Gastrocnemius medialis (tissue), 4 donors: ENCODE results near the gene EGFL7. TPM values are rescaled to one million over a fixed set of nuclear protein-coding genes. Genes with fewer than 3 reads are reported as not detected.

Source experiments
- ATAC-seq, 2 donors: fragments of 150-250 bp; one replicate each; pipeline ENCODE4 v1.9.1; 2016
- DNase-seq, 2 donors: peaks; one replicate each; pipeline ENCODE4 v3.0.0-alpha.2; 2019
- H3K27ac ChIP-seq, 4 donors: fragments of 200-600 bp; sonication (generic); 1 replicate in 1 of 4; 2 replicates in 3 of 4; pipeline ENCODE4 v1.5.1; 2016 to 2018; ENCODE audit warnings: mild to moderate bottlenecking in 2 of 4, moderate library complexity in 1 of 4
- H3K27me3 ChIP-seq, 3 donors: fragments of 200-600 bp; sonication (generic) in 2 of 3; 1 replicate in 1 of 3; 2 replicates in 2 of 3; pipeline versions ENCODE4 v1.5.1 to v1.6.0; 2016 to 2019; ENCODE audit warnings: mild to moderate bottlenecking in 1 of 3, moderate library complexity in 1 of 3
- H3K36me3 ChIP-seq, 2 donors: fragments of 200-600 bp; sonication (generic) in 1 of 2; one replicate each; pipeline ENCODE4 v1.5.1; 2017 to 2018
- H3K4me1 ChIP-seq, 2 donors: fragments of 200-600 bp; sonication (generic) in 1 of 2; one replicate each; pipeline ENCODE4 v1.5.1; 2016 to 2017; ENCODE audit warnings: mild to moderate bottlenecking in 2 of 2
- H3K4me3 ChIP-seq, 4 donors: fragments of 200-600 bp; sonication (generic) in 3 of 4; 1 replicate in 1 of 4; 2 replicates in 3 of 4; pipeline ENCODE4 v1.5.1; 2016 to 2019; ENCODE audit warnings: mild to moderate bottlenecking in 2 of 4
- H3K9me3 ChIP-seq, 3 donors: fragments of 200-600 bp; sonication (generic) in 2 of 3; 1 replicate in 1 of 3; 2 replicates in 2 of 3; pipeline ENCODE4 v1.5.1; 2016 to 2019
- POLR2A ChIP-seq, 2 donors: fragments of 450-650 bp; IDR thresholded peaks; one replicate each; pipeline ENCODE4 v1.6.1; 2017; ENCODE audit warnings: antibody characterized with exemption in 2 of 2, mild to moderate bottlenecking in 2 of 2, moderate library complexity in 2 of 2
- in situ Hi-C, 4 donors: fragments of 200-750 bp; cut with MboI; loops; one replicate each; pipeline versions ENCODE4 v1.15.0 to v1.8.0; 2017; ENCODE audit warnings: low sequenced_read_pairs in 4 of 4
- intact Hi-C: fragments of 100-400 bp; cut with DNase I; formaldehyde crosslinking; loops from one replicate; pipeline ENCODE4 v1.15.1; 2023; ENCODE audit warnings: low total_unique reads
- total RNA-seq, 4 donors: library from RNA; depleted of rRNA; stranded (reverse); fragments of >200 nt; gene quantifications; one replicate each; pipeline versions ENCODE4 v1.1.0 to v1.2.3, GENCODE V29; 2016
- TF ChIP-seq, protein P1 (sequence below), 5 experiments: fragments of 450-650 bp in 3 of 5; fragments of 200-600 bp in 2 of 5; sonication (generic) in 2 of 5; IDR thresholded peaks in 4 of 5; conservative IDR thresholded peaks in 1 of 5; 1 replicate in 4 of 5; 2 replicates in 1 of 5; pipeline ENCODE4 v1.5.1; 2016 to 2019; ENCODE audit warnings: antibody characterized with exemption in 5 of 5, mild to moderate bottlenecking in 3 of 5, moderate library complexity in 3 of 5

Gene EGFL7
- 10 to 100 TPM; 37.4 to 74.7 (median 49.0) TPM for total RNA-seq

GRCh38 chr9:136662656-136663581 is at the start of gene EGFL7:
Gene EGFL7, plus strand, starts transcription at chr9:136662916. Its CDS starts 5,367 bp downstream, at chr9:136668283.
- H3K4me1 ChIP-seq, result peaks cover 0 to 10% of the 10 kb centered on the region in 2 donors
- no peaks in the 10 kb centered on the region for H3K36me3 ChIP-seq
- peak; percentile 37 to 40 for ATAC-seq
- H3K4me3 ChIP-seq, result peak within 1 kb of the TSS; percentile 53 to 62 (median 56)
- TF ChIP-seq, protein P1, sequence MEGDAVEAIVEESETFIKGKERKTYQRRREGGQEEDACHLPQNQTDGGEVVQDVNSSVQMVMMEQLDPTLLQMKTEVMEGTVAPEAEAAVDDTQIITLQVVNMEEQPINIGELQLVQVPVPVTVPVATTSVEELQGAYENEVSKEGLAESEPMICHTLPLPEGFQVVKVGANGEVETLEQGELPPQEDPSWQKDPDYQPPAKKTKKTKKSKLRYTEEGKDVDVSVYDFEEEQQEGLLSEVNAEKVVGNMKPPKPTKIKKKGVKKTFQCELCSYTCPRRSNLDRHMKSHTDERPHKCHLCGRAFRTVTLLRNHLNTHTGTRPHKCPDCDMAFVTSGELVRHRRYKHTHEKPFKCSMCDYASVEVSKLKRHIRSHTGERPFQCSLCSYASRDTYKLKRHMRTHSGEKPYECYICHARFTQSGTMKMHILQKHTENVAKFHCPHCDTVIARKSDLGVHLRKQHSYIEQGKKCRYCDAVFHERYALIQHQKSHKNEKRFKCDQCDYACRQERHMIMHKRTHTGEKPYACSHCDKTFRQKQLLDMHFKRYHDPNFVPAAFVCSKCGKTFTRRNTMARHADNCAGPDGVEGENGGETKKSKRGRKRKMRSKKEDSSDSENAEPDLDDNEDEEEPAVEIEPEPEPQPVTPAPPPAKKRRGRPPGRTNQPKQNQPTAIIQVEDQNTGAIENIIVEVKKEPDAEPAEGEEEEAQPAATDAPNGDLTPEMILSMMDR (IDR thresholded peaks at IDR 0.05 in 4 of 5, conservative IDR thresholded peaks at IDR 0.05 in 1 of 5), result no peak
- peak; percentile 34 to 64 for TF ChIP-seq POLR2A (IDR thresholded peaks at IDR 0.05)
- peak within 1 kb of the TSS; percentile 49 to 82 (median 80) for H3K27ac ChIP-seq
- H3K9me3 ChIP-seq, result no peaks in the 10 kb centered on the region
- in situ Hi-C loops, result no loop called here
- intact Hi-C loops, result no loop called here
- no peak for DNase-seq
- peaks cover 6 to 38% (median 19%) of the 10 kb centered on the region in 3 donors for H3K27me3 ChIP-seq

GRCh38 chr9:136613824-136614371 is 48.8 kb upstream of the EGFL7 start:
- DNase-seq, result no peak
- no peak for ATAC-seq
- no peak overlapping the region for H3K4me3 ChIP-seq
- peaks cover 0 to 6% (median 0%) of the 10 kb centered on the region in 3 donors for H3K27me3 ChIP-seq
- H3K9me3 ChIP-seq, result no peaks in the 10 kb centered on the region
- no peaks in the 10 kb centered on the region for H3K36me3 ChIP-seq
- H3K4me1 ChIP-seq, result no peaks in the 10 kb centered on the region
- TF ChIP-seq, protein P1 (IDR thresholded peaks at IDR 0.05 in 4 of 5, conservative IDR thresholded peaks at IDR 0.05 in 1 of 5), result no peak
- no peak for TF ChIP-seq POLR2A (IDR thresholded peaks at IDR 0.05)
- peak overlapping the region in 3 of 4 donors; percentile 34 to 63 (median 56) for H3K27ac ChIP-seq
- in situ Hi-C loops (no loop called here), intact Hi-C loops (no loop called here)

DNA sequence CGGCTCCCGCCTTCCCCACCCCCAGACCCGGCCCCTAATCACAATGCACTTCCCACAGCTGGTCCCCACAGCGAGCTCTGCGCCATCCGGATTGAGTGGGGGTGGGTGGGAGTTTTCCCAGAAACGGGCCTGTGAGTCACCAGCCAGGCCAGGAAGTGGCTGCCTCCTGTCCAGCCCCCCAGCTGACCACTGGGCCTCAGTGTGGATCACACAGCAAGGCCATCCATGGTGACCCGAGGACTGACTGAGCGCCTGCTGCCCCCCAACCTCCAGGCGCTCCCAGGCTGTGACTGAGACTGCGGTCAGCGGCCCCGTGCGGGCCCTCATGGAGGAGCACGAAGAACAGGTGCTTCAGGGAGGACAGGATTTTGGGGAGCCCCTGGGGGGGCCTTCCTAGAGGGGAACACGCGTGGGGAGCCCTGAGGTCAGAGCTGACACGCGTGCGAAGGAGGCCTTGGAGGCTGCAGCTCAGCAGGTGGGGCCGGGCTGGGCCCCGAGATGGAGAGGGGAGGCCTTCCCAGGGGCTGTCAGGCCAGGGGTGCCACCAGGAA is 48.3 kb upstream of the EGFL7 start:
- no peak for DNase-seq
- intact Hi-C loops, result no loop called here
- H3K36me3 ChIP-seq, result no peaks in the 10 kb centered on the region
- in situ Hi-C loops, result no loop called here
- peak; percentile 46 to 53 for ATAC-seq
- no peaks in the 10 kb centered on the region for H3K4me1 ChIP-seq
- peak overlapping the region in 3 of 4 donors; percentile 56 to 60 (median 57) for H3K27ac ChIP-seq
- peaks cover 0 to 6% (median 0%) of the 10 kb centered on the region in 3 donors for H3K27me3 ChIP-seq
- no peak overlapping the region for H3K4me3 ChIP-seq
- TF ChIP-seq, protein P1 (IDR thresholded peaks at IDR 0.05 in 4 of 5, conservative IDR thresholded peaks at IDR 0.05 in 1 of 5), result no peak
- no peak for TF ChIP-seq POLR2A (IDR thresholded peaks at IDR 0.05)
- H3K9me3 ChIP-seq, result no peaks in the 10 kb centered on the region

GRCh38 chr9:136614967-136615623 is 47.6 kb upstream of the EGFL7 start:
- no peaks in the 10 kb centered on the region for H3K4me1 ChIP-seq

More at GRCh38 chr9:136614967-136615623, 47.6 kb upstream of the EGFL7 start:
- DNase-seq, result no peak
- peak overlapping the region in 3 of 4 donors; percentile 56 to 60 (median 57) for H3K27ac ChIP-seq
- TF ChIP-seq POLR2A (IDR thresholded peaks at IDR 0.05), result no peak
- TF ChIP-seq, protein P1 (IDR thresholded peaks at IDR 0.05 in 4 of 5, conservative IDR thresholded peaks at IDR 0.05 in 1 of 5), result peak in 1 of 5 experiments; percentile 17
- H3K4me3 ChIP-seq, result no peak overlapping the region
- in situ Hi-C loops, result no loop called here
- peaks cover 0 to 6% (median 0%) of the 10 kb centered on the region in 3 donors for H3K27me3 ChIP-seq
- no peaks in the 10 kb centered on the region for H3K36me3 ChIP-seq
- intact Hi-C loops, result no loop called here
- ATAC-seq, result no peak
- no peaks in the 10 kb centered on the region for H3K9me3 ChIP-seq
